A673 (cell line): ENCODE measurements around the gene ALKBH1.

Experiments used
- CTCF ChIP-seq: fragments of 300-800, 200-600 bp; sonication (generic); conservative IDR thresholded peaks from 2 replicates; pipeline ENCODE4 v1.5.1; 2017; ENCODE audit warnings: low read depth, mild to moderate bottlenecking, antibody characterized with exemption, low read length, moderate library complexity, mixed read lengths
- EZH2 ChIP-seq: fragments of 200-600 bp; sonication (generic); IDR thresholded peaks from 2 replicates; pipeline ENCODE4 v1.6.1; 2017; ENCODE audit warnings: borderline replicate concordance, low read depth, mild to moderate bottlenecking, mixed read lengths, antibody characterized with exemption, low read length; ENCODE audit not compliant: poor library complexity, severe bottlenecking

GRCh38 chr14:77638771-77639171, 69.1 kb downstream of the ALKBH1 start:
- TF ChIP-seq CTCF (no peak), EZH2 (no peak)
